Right lobe of liver (tissue), 4 donors: ENCODE measurements around the gene ADPRH.

Experiments
- CTCF ChIP-seq, 4 donors: fragments of 200-600 bp in 3 of 4; fragments of 450-650 bp in 1 of 4; IDR thresholded peaks; one replicate each; pipeline versions ENCODE4 v1.5.1 to v1.8.0; 2016 to 2022; ENCODE audit warnings: antibody characterized with exemption in 4 of 4, mild to moderate bottlenecking in 2 of 4
- POLR2A ChIP-seq: fragments of 450-650 bp; IDR thresholded peaks from one replicate; pipeline ENCODE4 v1.6.1; 2017; ENCODE audit warnings: antibody characterized with exemption, mild to moderate bottlenecking
- donor health status: DM: no; HTN: no; CAD: no.
- donor health status: DM: no; HTN: no; CAD: no.
- donor health status: DM: no; HTN: yes; CAD: no.

GRCh38 chr3:119596398-119596797 is 17.1 kb downstream of the ADPRH start:
- TF ChIP-seq CTCF (IDR thresholded peaks at IDR 0.05) (no peak), POLR2A (no peak)
